BJ (cell line): ENCODE measurements around the gene RAPGEF5. TPM values are rescaled to one million over a fixed set of nuclear protein-coding genes. Genes with fewer than 3 reads are reported as not detected.

Experiments used
- CTCF ChIA-PET: fragments of 350-600 bp; formaldehyde crosslinking; extraction: SDS; loops from one replicate; lab custom pipeline; 2021; ENCODE audit warnings: antibody characterized with exemption, inconsistent platforms; lab: Yijun Ruan, JAX
- POLR2A ChIA-PET: fragments of 300-600 bp; sonication (Branson Sonifier 250); formaldehyde crosslinking; extraction: SDS; loops from one replicate; lab custom pipeline; 2021; ENCODE audit warnings: antibody characterized with exemption; lab: Charles Lee
- DNase-seq: peaks from one replicate; pipeline ENCODE4 v3.0.0-alpha.2; 2011; ENCODE audit warnings: low read depth
- H3K27me3 ChIP-seq: 2 replicates; pipeline ENCODE4 v1.6.0; 2011; ENCODE audit warnings: low read length; ENCODE audit not compliant: control insufficient read depth, insufficient read depth
- H3K36me3 ChIP-seq: 2 replicates; pipeline ENCODE4 v1.5.1; 2011; ENCODE audit warnings: low read length; ENCODE audit not compliant: control insufficient read depth, insufficient read depth
- H3K4me3 ChIP-seq: 2 replicates; pipeline ENCODE4 v1.5.1; 2011; ENCODE audit warnings: low read depth, mild to moderate bottlenecking, control low read depth, low read length
- polyA plus RNA-seq: library from polyadenylated mRNA; depleted of rRNA; stranded (reverse); fragments of >200 nt; gene quantifications from 2 replicates; pipeline ENCODE4 v1.2.3, GENCODE V29; 2011
- TF ChIP-seq, protein P1 (sequence below): IDR thresholded peaks from 2 replicates; pipeline ENCODE4 v1.5.1; 2011; ENCODE audit warnings: low read depth, mild to moderate bottlenecking, control low read depth, inconsistent platforms, low read length, moderate library complexity; ENCODE audit not compliant: insufficient read depth

RAPGEF5 gene
- polyA plus RNA-seq, 1 experiment = not detected

DNA sequence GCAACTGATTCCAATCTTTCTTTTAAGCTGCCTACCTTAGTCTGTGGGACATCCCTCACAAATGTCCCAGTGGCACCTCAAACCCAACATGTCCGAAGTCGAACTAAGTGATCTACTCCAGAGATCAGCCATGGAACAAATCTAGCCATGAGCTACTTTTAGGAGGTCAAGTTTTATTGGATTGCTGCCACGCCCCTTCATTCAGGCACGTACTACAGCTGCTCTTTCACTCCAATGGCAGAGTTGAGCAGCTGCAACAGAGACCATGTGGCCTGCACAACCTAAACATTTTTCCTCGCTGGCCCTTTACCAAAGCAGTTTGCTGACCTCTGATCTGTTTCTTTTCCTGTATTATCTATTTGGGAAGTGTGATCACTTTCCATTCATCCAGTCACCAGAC is 218.8 kb downstream of the RAPGEF5 start:
- TF ChIP-seq, protein P1, sequence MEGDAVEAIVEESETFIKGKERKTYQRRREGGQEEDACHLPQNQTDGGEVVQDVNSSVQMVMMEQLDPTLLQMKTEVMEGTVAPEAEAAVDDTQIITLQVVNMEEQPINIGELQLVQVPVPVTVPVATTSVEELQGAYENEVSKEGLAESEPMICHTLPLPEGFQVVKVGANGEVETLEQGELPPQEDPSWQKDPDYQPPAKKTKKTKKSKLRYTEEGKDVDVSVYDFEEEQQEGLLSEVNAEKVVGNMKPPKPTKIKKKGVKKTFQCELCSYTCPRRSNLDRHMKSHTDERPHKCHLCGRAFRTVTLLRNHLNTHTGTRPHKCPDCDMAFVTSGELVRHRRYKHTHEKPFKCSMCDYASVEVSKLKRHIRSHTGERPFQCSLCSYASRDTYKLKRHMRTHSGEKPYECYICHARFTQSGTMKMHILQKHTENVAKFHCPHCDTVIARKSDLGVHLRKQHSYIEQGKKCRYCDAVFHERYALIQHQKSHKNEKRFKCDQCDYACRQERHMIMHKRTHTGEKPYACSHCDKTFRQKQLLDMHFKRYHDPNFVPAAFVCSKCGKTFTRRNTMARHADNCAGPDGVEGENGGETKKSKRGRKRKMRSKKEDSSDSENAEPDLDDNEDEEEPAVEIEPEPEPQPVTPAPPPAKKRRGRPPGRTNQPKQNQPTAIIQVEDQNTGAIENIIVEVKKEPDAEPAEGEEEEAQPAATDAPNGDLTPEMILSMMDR = no peak
- Histone ChIP-seq H3K36me3 (no peaks in the 10 kb centered on the region), H3K27me3 (no peaks in the 10 kb centered on the region), H3K4me3 (no peak overlapping the region)
- ChIA-PET CTCF (interaction anchor here (0.6 to 2.6 kb wide), 4 partner anchors 13 to 593 kb away, joined by 3 to 16 read pairs (median 4); partner anchors contain the start of gene STEAP1B), POLR2A (no interaction called here)
- DNase-seq = no peak

DNA sequence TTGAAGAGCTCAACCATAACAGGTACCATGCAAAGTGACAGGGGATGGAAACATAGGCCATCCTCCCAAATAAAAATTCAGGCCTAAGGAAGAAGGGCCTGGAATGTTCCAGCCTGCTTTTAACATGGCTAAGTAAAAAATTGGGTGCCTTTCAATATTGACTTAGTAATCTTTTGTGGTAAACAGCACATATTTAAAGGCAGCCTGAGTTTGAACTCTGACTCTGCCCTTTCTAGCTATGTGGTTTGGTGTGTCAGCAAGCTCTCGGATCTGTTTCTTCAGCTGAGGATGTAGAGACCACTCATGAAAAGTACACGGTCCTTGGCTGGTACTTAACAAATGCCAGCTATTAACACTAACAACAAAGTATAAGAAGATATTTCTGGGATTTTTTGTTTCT is 219.5 kb downstream of the RAPGEF5 start:
- DNase-seq = peak; percentile 28
- Histone ChIP-seq H3K36me3 (no peaks in the 10 kb centered on the region), H3K4me3 (no peak overlapping the region), H3K27me3 (no peaks in the 10 kb centered on the region)
- TF ChIP-seq, protein P1 = no peak
- POLR2A ChIA-PET = interaction anchor here (0.5 to 0.6 kb wide), 2 partner anchors 52 to 359 kb away, joined by 3 read pairs; no protein-coding TSS in a partner anchor
- CTCF ChIA-PET = interaction anchor here (1.0 to 2.6 kb wide), 4 partner anchors 14 to 362 kb away, joined by 3 to 16 read pairs (median 4); partner anchors contain the start of gene STEAP1B

DNA sequence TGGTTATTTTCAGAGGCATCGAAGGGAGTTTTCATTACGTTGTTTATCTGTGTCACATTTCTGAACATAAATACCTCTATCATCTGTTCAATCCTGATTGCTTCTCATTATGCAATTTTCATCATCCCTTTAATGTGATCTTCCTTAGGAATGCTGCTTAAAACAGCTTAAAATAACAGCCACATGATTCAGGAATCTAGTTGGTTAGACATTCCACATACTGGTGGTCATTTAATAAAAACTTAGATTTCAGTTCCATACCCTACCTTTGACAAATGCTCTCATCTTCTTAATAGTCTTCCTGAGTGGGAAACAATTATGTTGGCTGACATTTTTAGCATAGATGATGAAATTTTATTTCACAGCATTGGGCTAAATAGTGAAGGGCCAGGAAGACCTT is 219.9 kb downstream of the RAPGEF5 start:
- ChIA-PET CTCF (interaction anchor here (1.0 to 2.6 kb wide), 3 partner anchors 14 to 27 kb away, joined by 3 to 16 read pairs (median 4); no protein-coding TSS in a partner anchor), POLR2A (interaction anchor here (0.5 to 0.6 kb wide), 2 partner anchors 52 to 359 kb away, joined by 3 read pairs; no protein-coding TSS in a partner anchor)
- no peak overlapping the region for H3K4me3 ChIP-seq
- no peaks in the 10 kb centered on the region for H3K36me3 ChIP-seq
- TF ChIP-seq, protein P1 = no peak
- no peaks in the 10 kb centered on the region for H3K27me3 ChIP-seq
- DNase-seq = peak; percentile 62

DNA sequence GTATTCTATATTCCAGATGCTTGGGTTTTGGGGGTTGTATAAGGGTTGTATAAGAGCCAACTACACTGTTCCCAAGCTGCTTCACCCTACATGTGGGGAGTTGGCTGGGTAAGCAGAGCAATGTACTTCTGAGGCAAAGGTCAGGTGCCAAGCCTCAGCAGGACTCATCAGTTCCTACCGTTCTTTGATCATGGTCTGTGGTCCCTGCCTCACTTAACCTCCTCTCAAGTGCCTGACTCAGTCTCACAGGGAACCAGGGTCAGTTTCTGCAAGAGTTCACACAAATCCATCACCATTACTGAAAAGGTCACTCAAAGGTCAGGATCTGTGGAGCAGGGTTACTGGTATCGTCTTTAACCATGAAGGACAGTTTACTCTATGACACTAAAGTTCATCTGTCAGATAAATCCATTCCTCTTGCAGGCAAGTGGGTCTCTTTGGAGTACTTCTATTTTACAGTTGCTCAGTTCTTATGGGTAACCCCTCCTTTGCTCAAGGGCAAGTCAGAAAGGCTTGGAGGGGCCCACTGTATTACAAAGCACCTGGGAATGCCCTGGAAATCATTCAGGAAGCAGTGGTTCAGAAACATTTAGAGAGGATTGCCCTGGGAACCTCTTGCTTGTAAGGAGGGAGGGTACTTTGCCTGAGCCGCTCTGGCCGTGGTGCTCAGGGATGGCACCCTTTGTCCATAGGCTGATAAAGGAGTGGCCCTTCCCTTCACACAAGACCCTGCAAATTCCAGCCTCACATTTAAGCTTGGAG is 227.0 kb downstream of the RAPGEF5 start:
- H3K27me3 ChIP-seq = no peaks in the 10 kb centered on the region
- CTCF ChIA-PET = interaction anchor here (1.4 kb wide), 1 partner anchor 12 kb away, joined by 5 read pairs; no protein-coding TSS in a partner anchor
- POLR2A ChIA-PET = no interaction called here
- H3K36me3 ChIP-seq = no peaks in the 10 kb centered on the region
- TF ChIP-seq, protein P1 = no peak
- no peak overlapping the region for H3K4me3 ChIP-seq
- DNase-seq = no peak

DNA sequence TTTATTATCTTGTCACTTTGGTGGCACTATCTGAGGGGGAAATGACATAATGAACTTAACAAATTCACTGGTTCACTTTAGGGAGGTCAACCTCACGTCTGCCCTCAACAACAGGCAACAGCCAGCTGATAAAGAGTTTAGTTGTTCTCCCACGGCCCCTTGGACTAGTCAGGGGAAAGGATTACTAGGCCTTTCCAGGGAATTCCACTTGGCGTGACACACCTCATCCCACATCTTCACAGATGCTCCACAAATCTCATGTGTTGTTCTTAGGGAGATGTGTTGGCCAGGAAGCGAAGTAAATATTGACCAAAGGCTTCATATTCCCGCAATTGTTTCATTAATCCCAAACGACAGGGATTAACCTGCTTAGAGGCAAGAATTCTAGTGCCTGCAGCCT is 227.8 kb downstream of the RAPGEF5 start:
- DNase-seq = no peak
- ChIA-PET CTCF (interaction anchor here (1.4 to 2.5 kb wide), 2 partner anchors 11 to 19 kb away, joined by 5 to 16 read pairs; no protein-coding TSS in a partner anchor), POLR2A (no interaction called here)
- Histone ChIP-seq H3K4me3 (no peak overlapping the region), H3K27me3 (no peaks in the 10 kb centered on the region), H3K36me3 (no peaks in the 10 kb centered on the region)
- TF ChIP-seq, protein P1 = no peak
